Measurements from ENCODE around the gene SCAI.

The SCAI gene

GRCh38 chr9:125140576-125140975 lies 2.8 kb downstream of the SCAI start:
- Histone ChIP-seq H3K9me2 (replicated peaks; ENCODE audit: control insufficient read depth, low read length) (no peaks in the 10 kb centered on the region), H3K4me1 (ENCODE audit: control insufficient read depth, low read length) (peaks cover 13% of the 10 kb centered on the region), H3K9me3 (ENCODE audit: control insufficient read depth, insufficient read depth, low read length) (no peaks in the 10 kb centered on the region), H3K4me2 (ENCODE audit: low read length) (no peak overlapping the region), H3F3A (ENCODE audit: control insufficient read depth, insufficient read depth) (peaks cover 17% of the 10 kb centered on the region), H3K79me2 (ENCODE audit: control insufficient read depth, low read length) (peaks cover 9% of the 10 kb centered on the region), H3K4me3 (ENCODE audit: low read length) (no peak overlapping the region), H3K27me3 (ENCODE audit: control insufficient read depth, low read length) (no peaks in the 10 kb centered on the region), H3K36me3 (ENCODE audit: control insufficient read depth, low read length) (peaks cover 8% of the 10 kb centered on the region; the same call in 1 of the 2 replicates), H4K20me1 (ENCODE audit: control insufficient read depth, insufficient read depth, low read depth, low read length) (no peaks in the 10 kb centered on the region), H3K27ac (ENCODE audit: low read depth, low read length) (no peak overlapping the region)
- no peak for TF ChIP-seq EZH2phosphoT487 (IDR thresholded peaks at IDR 0.05; ENCODE audit: borderline replicate concordance, low read length)
- TF ChIP-seq, protein P1, sequence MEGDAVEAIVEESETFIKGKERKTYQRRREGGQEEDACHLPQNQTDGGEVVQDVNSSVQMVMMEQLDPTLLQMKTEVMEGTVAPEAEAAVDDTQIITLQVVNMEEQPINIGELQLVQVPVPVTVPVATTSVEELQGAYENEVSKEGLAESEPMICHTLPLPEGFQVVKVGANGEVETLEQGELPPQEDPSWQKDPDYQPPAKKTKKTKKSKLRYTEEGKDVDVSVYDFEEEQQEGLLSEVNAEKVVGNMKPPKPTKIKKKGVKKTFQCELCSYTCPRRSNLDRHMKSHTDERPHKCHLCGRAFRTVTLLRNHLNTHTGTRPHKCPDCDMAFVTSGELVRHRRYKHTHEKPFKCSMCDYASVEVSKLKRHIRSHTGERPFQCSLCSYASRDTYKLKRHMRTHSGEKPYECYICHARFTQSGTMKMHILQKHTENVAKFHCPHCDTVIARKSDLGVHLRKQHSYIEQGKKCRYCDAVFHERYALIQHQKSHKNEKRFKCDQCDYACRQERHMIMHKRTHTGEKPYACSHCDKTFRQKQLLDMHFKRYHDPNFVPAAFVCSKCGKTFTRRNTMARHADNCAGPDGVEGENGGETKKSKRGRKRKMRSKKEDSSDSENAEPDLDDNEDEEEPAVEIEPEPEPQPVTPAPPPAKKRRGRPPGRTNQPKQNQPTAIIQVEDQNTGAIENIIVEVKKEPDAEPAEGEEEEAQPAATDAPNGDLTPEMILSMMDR (IDR thresholded peaks at IDR 0.05; ENCODE audit: low read depth, low read length, poor library complexity, severe bottlenecking), result no peak

- Histone ChIP-seq H3K9me3 (ENCODE audit: control insufficient read depth, insufficient read depth, low read length) (no peaks in the 10 kb centered on the region; the same call in 1 of the 2 replicates), H3K9me2 (replicated peaks; ENCODE audit: control insufficient read depth, low read length) (no peaks in the 10 kb centered on the region), H3K4me3 (ENCODE audit: low read length) (no peak overlapping the region), H3K27ac (ENCODE audit: low read depth, low read length) (no peak overlapping the region), H3K4me2 (ENCODE audit: low read length) (no peak overlapping the region), H3F3A (ENCODE audit: control insufficient read depth, insufficient read depth) (peaks cover 6% of the 10 kb centered on the region), H3K27me3 (ENCODE audit: control insufficient read depth, low read length) (no peaks in the 10 kb centered on the region), H3K36me3 (ENCODE audit: control insufficient read depth, low read length) (peaks cover 7% of the 10 kb centered on the region; the same call in 1 of the 2 replicates), H3K79me2 (ENCODE audit: control insufficient read depth, low read length) (peaks cover 6% of the 10 kb centered on the region), H4K20me1 (ENCODE audit: control insufficient read depth, insufficient read depth, low read depth, low read length) (no peaks in the 10 kb centered on the region), H3K4me1 (ENCODE audit: control insufficient read depth, low read length) (peaks cover 3% of the 10 kb centered on the region)
- TF ChIP-seq EZH2phosphoT487 (IDR thresholded peaks at IDR 0.05; ENCODE audit: borderline replicate concordance, low read length), result no peak
- TF ChIP-seq, protein P1 (IDR thresholded peaks at IDR 0.05; ENCODE audit: low read depth, low read length, poor library complexity, severe bottlenecking), result no peak
Observed at GRCh38 chr9:125137200-125137599, 6.1 kb downstream of the SCAI start.

DNA sequence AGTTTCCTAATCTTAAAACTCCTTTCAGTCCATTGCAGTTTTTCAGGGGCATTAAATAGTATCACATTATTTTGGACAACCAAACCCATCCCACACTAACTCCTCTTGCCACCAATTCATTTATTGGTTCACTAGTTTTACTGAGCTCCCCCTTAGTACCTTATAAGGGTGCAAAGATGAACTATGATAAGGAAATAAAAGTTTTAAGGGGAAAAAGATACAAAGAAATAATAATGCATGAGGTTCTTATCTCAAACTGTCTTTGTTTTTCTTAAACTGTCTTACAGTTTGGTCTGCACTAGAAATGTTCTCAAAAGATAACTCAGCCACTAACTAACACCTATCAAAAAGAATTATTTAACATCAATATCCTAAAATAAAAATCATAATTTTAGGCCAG lies 8.4 kb downstream of the SCAI start:
- Histone ChIP-seq H3K27ac (ENCODE audit: low read depth, low read length) (no peak overlapping the region), H3F3A (ENCODE audit: control insufficient read depth, insufficient read depth) (no peaks in the 10 kb centered on the region), H3K9me3 (ENCODE audit: control insufficient read depth, insufficient read depth, low read length) (no peaks in the 10 kb centered on the region; the same call in 1 of the 2 replicates), H3K36me3 (ENCODE audit: control insufficient read depth, low read length) (no peaks in the 10 kb centered on the region; the same call in 1 of the 2 replicates), H3K4me1 (ENCODE audit: control insufficient read depth, low read length) (no peaks in the 10 kb centered on the region), H3K4me2 (ENCODE audit: low read length) (no peak overlapping the region), H3K9me2 (replicated peaks; ENCODE audit: control insufficient read depth, low read length) (no peaks in the 10 kb centered on the region), H3K4me3 (ENCODE audit: low read length) (no peak overlapping the region), H4K20me1 (ENCODE audit: control insufficient read depth, insufficient read depth, low read depth, low read length) (no peaks in the 10 kb centered on the region), H3K79me2 (ENCODE audit: control insufficient read depth, low read length) (peaks cover 9% of the 10 kb centered on the region), H3K27me3 (ENCODE audit: control insufficient read depth, low read length) (no peaks in the 10 kb centered on the region)
- no peak for TF ChIP-seq EZH2phosphoT487 (IDR thresholded peaks at IDR 0.05; ENCODE audit: borderline replicate concordance, low read length)
- TF ChIP-seq, protein P1 (IDR thresholded peaks at IDR 0.05; ENCODE audit: low read depth, low read length, poor library complexity, severe bottlenecking), result no peak
